NB4 (cell line): ENCODE results near the gene SLC7A6.

Source experiments
- POLR2A ChIP-seq: IDR thresholded peaks from 2 replicates; pipeline ENCODE4 v1.6.1; 2011; ENCODE audit warnings: mild to moderate bottlenecking; ENCODE audit not compliant: insufficient read length; ENCODE audit errors: extremely low read depth
- TF ChIP-seq, protein P1 (sequence below): IDR thresholded peaks from one replicate; pipeline ENCODE4 v1.5.1; 2012; ENCODE audit warnings: low read depth, low read length

DNA sequence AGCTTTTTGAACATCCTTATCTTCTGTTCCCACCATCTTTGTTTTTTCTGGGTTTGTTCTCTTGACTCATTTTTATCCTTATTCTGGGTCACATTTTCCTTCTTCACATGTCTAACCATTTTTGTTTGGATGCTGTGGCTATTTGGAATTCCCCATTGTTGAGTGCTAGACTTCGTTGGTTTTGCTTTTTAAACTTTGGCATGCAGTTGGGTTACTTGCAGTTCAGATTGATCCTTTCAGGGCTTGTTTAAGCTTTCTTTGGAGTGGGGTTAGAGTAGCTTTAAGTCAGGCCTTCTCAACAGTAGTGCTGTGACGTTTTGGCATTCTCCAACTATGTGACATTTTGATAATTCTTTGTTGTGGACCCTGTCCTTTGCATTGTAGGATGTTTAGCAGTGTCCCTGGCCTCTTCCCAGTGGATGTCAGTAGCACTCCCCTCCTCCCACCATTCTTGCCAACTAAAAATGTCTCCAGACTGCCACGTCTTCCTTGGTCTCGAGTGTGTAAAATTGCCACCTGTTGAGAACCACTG is 67.6 kb downstream of the SLC7A6 start:
- TF ChIP-seq, protein P1, sequence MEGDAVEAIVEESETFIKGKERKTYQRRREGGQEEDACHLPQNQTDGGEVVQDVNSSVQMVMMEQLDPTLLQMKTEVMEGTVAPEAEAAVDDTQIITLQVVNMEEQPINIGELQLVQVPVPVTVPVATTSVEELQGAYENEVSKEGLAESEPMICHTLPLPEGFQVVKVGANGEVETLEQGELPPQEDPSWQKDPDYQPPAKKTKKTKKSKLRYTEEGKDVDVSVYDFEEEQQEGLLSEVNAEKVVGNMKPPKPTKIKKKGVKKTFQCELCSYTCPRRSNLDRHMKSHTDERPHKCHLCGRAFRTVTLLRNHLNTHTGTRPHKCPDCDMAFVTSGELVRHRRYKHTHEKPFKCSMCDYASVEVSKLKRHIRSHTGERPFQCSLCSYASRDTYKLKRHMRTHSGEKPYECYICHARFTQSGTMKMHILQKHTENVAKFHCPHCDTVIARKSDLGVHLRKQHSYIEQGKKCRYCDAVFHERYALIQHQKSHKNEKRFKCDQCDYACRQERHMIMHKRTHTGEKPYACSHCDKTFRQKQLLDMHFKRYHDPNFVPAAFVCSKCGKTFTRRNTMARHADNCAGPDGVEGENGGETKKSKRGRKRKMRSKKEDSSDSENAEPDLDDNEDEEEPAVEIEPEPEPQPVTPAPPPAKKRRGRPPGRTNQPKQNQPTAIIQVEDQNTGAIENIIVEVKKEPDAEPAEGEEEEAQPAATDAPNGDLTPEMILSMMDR = no peak
- no peak for TF ChIP-seq POLR2A
